MCF 10A (cell line): ENCODE measurements around the gene KIF23. TPM values are rescaled to one million over a fixed set of nuclear protein-coding genes. Genes with fewer than 3 reads are reported as not detected.

Source experiments
- BruUV-seq: library from RNA; stranded (reverse); fragments of 400-500 nt; replicated peaks from 2 replicates; lab custom pipeline; 2021; lab: Mats Ljungman, UMichigan
- CTCF ChIA-PET: fragments of 300-600 bp; sonication (Branson Sonifier 250); formaldehyde crosslinking; extraction: SDS; loops from one replicate; lab custom pipeline; 2021; ENCODE audit warnings: antibody characterized with exemption, inconsistent platforms; lab: Yijun Ruan, JAX
- POLR2A ChIA-PET: fragments of 300-600, 350-650 bp; sonication (Branson Sonifier 250); formaldehyde crosslinking; extraction: SDS; loops from one replicate; lab custom pipeline; 2020; ENCODE audit warnings: antibody characterized with exemption, inconsistent platforms; lab: Yijun Ruan, JAX
- DNase-seq: peaks from one replicate; pipeline ENCODE4 v3.0.0-alpha.2; 2018; ENCODE audit not compliant: unreplicated experiment
- H3K27ac Mint-ChIP-seq: one replicate; pipeline ENCODE4 v1.8.0; 2022; ENCODE audit warnings: mild to moderate bottlenecking, low read depth, mixed read lengths; ENCODE audit not compliant: unreplicated experiment
- H3K27me3 Mint-ChIP-seq: one replicate; pipeline ENCODE4 v1.8.0; 2022; ENCODE audit warnings: mixed read lengths; ENCODE audit not compliant: insufficient read depth, unreplicated experiment
- H3K36me3 Mint-ChIP-seq: one replicate; pipeline ENCODE4 v1.8.0; 2022; ENCODE audit warnings: mild to moderate bottlenecking, moderate library complexity, mixed read lengths; ENCODE audit not compliant: insufficient read depth, unreplicated experiment
- H3K4me1 Mint-ChIP-seq: one replicate; pipeline ENCODE4 v1.8.0; 2022; ENCODE audit warnings: mixed read lengths; ENCODE audit not compliant: insufficient read depth, unreplicated experiment
- H3K4me3 Mint-ChIP-seq: one replicate; pipeline ENCODE4 v1.8.0; 2022; ENCODE audit warnings: mild to moderate bottlenecking, moderate library complexity, mixed read lengths; ENCODE audit not compliant: unreplicated experiment
- H3K9me3 Mint-ChIP-seq: one replicate; pipeline ENCODE4 v1.8.0; 2022; ENCODE audit warnings: mixed read lengths; ENCODE audit not compliant: unreplicated experiment
- intact Hi-C: fragments of 100-400 bp; cut with micrococcal nuclease; formaldehyde crosslinking; loops from 2 replicates; pipeline ENCODE4 v1.14.1; 2022
- total RNA-seq: library from RNA; stranded (reverse); gene quantifications from 2 replicates; pipeline ENCODE4 v1.2.3, GENCODE V29; 2022
- TF ChIP-seq, protein P1 (sequence below): fragments of 200-600 bp; IDR thresholded peaks from one replicate; pipeline ENCODE4 v1.8.0; 2022; ENCODE audit warnings: antibody characterized with exemption, mild to moderate bottlenecking; ENCODE audit not compliant: unreplicated experiment

Gene KIF23
- total RNA-seq, 1 experiment from 2014 or later, result 50.2 TPM

DNA sequence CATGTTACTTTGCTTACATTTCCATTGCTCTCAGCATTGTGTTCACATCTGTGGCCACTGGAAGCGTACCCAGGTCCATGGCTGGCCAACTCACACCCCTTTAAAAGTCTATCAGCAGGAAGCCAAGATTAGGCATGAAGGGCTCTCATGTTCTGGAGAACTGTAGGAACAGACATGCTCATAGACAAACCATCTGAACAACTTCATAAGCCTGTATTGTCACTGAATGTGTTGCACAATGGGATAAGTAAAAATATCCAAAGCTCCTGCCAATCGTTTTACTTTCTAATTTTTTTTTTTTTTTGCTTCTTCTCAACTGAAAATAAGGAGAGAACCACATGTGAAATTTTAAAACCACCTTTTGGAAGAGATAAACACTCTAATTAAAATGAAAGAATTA lies 44.9 kb downstream of the KIF23 start:
- CTCF ChIA-PET, result interaction anchor here (0.7 kb wide), 3 partner anchors 63 to 1612 kb away, joined by 3 to 4 read pairs (median 3); no protein-coding TSS in a partner anchor
- DNase-seq, result no peak
- intact Hi-C loops, result no loop called here
- Mint-ChIP-seq H3K9me3 (no peaks in the 10 kb centered on the region), H3K4me1 (peaks cover 18% of the 10 kb centered on the region), H3K27me3 (no peaks in the 10 kb centered on the region), H3K27ac (no peak overlapping the region), H3K4me3 (no peak overlapping the region), H3K36me3 (peaks cover 52% of the 10 kb centered on the region)
- POLR2A ChIA-PET, result interaction anchor here (0.5 to 0.8 kb wide), 4 partner anchors 37 to 1303 kb away, joined by 3 to 5 read pairs (median 4); no protein-coding TSS in a partner anchor
- TF ChIP-seq, protein P1, sequence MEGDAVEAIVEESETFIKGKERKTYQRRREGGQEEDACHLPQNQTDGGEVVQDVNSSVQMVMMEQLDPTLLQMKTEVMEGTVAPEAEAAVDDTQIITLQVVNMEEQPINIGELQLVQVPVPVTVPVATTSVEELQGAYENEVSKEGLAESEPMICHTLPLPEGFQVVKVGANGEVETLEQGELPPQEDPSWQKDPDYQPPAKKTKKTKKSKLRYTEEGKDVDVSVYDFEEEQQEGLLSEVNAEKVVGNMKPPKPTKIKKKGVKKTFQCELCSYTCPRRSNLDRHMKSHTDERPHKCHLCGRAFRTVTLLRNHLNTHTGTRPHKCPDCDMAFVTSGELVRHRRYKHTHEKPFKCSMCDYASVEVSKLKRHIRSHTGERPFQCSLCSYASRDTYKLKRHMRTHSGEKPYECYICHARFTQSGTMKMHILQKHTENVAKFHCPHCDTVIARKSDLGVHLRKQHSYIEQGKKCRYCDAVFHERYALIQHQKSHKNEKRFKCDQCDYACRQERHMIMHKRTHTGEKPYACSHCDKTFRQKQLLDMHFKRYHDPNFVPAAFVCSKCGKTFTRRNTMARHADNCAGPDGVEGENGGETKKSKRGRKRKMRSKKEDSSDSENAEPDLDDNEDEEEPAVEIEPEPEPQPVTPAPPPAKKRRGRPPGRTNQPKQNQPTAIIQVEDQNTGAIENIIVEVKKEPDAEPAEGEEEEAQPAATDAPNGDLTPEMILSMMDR, result no peak
- BruUV-seq, result no TSS peak

DNA sequence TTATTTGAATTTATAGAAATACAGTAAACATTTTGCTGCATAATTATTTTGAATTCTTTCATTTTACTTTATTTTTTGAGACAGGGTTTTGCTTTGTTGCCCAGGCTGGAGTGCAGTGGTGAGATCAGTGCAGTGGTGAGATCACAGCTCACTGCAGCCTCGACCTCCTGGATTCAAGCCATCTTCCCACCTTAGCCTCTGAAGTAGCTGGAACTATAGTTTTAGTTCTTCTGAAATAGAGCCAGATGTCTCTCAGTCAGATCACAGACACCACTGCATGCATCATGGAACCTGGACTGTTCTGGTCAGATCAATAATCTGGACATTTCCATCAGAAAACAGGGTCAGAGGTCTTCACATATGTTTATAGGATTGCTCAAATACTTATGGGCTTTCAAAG lies 46.3 kb downstream of the KIF23 start:
- intact Hi-C loops, result no loop called here
- ChIA-PET POLR2A (interaction anchor here (0.7 to 3.6 kb wide), 2 partner anchors 8 to 303 kb away, joined by 3 to 139 read pairs; partner anchors contain the start of gene RPLP1), CTCF (interaction anchor here (0.6 kb wide), 1 partner anchor 359 kb away, joined by 3 read pairs; no protein-coding TSS in a partner anchor)
- H3K36me3 Mint-ChIP-seq, result peaks cover 38% of the 10 kb centered on the region
- no peak for DNase-seq
- no peaks in the 10 kb centered on the region for H3K27me3 Mint-ChIP-seq
- peaks cover 10% of the 10 kb centered on the region for H3K4me1 Mint-ChIP-seq
- no peak overlapping the region for H3K27ac Mint-ChIP-seq
- no TSS peak for BruUV-seq
- TF ChIP-seq, protein P1, result no peak
- no peak overlapping the region for H3K4me3 Mint-ChIP-seq
- H3K9me3 Mint-ChIP-seq, result no peaks in the 10 kb centered on the region

DNA sequence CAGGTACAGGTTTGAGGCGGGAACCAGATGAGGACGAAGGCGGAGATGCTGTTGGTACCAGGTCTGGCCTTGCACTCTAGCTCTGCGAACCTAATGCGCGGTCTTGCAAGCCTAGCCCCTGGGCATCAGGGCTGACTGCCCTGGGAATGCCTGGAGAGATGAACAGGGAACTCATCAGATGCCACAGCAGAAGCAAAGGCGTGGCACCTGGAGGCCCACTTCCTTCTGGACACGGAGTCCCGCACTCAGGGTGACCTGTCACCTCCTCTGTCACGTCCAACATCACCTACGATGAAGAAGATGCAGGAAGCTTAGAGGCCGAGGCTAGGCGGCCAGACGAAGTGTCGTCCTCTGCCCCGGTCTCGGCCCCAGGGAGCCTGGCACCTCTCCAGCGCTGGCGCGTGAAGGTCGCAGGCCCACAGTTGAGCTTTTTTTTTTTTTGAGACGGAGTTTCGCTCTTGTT lies 47.9 kb downstream of the KIF23 start:
- peak overlapping the region; percentile 83 for H3K4me3 Mint-ChIP-seq
- peaks cover 22% of the 10 kb centered on the region for H3K36me3 Mint-ChIP-seq
- H3K27ac Mint-ChIP-seq, result peak overlapping the region; percentile 93
- intact Hi-C loops, result no loop called here
- peaks cover 10% of the 10 kb centered on the region for H3K4me1 Mint-ChIP-seq
- no peaks in the 10 kb centered on the region for H3K9me3 Mint-ChIP-seq
- DNase-seq, result no peak
- BruUV-seq, result TSS peak; percentile 58
- H3K27me3 Mint-ChIP-seq, result no peaks in the 10 kb centered on the region
- CTCF ChIA-PET, result interaction anchor here (0.6 to 2.4 kb wide), 16 partner anchors 9 to 1389 kb away, joined by 3 to 14 read pairs (median 4); partner anchors contain the start of gene RPLP1
- TF ChIP-seq, protein P1, result no peak
- POLR2A ChIA-PET, result interaction anchor here (0.6 to 3.6 kb wide), 15 partner anchors 9 to 1116 kb away, joined by 3 to 139 read pairs (median 4); partner anchors contain the start of genes KIF23, RPLP1 and TLE3

DNA sequence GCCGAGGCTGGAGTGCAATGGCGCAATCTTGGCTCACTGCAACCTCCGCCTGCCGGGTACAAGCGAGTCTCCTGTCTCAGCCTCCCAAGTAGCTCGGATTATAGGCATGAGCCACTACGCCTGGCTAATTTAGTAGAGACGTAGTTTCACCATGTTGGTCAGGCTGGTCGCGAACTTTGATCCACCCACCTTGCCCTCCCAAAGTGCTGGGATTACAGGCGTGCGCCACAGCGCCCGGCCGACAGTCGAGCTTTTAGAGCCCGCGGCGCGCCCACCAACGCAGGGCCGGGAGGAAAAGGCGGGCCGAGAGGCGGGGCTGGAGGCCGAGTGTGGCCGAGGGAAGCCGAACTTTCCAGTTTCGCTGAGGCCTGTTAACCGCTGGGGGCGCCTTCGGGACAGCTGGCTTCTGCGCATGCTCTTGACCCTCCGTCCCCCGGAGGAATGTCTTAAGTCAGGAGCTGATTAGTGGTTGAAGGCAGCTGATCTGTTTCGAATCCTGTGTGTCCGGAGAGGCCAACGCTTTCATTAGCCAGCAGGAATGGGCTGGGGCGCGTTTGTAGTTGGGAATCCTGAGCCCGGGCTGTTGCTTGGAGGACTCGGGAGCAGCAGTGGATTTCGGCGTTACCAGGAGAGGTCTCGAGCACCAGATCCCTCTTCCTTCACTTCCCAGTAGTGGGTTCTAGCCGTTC lies 48.5 kb downstream of the KIF23 start:
- intact Hi-C loops, result no loop called here
- peak overlapping the region; percentile 83 for H3K4me3 Mint-ChIP-seq
- H3K9me3 Mint-ChIP-seq, result no peaks in the 10 kb centered on the region
- peak; percentile 98 for DNase-seq
- no TSS peak for BruUV-seq
- ChIA-PET CTCF (interaction anchor here (0.5 to 2.4 kb wide), 29 partner anchors 9 to 1576 kb away, joined by 3 to 14 read pairs (median 3); partner anchors contain the start of gene RPLP1), POLR2A (interaction anchor here (0.6 to 3.6 kb wide), 27 partner anchors 10 to 1311 kb away, joined by 3 to 139 read pairs (median 3); partner anchors contain the start of genes GLCE, KIF23, RPLP1 and TLE3)
- peaks cover 10% of the 10 kb centered on the region for H3K4me1 Mint-ChIP-seq
- H3K36me3 Mint-ChIP-seq, result peaks cover 16% of the 10 kb centered on the region
- peak overlapping the region; percentile 93 for H3K27ac Mint-ChIP-seq
- no peaks in the 10 kb centered on the region for H3K27me3 Mint-ChIP-seq
- TF ChIP-seq, protein P1, result peak; percentile 83
